Esophagus mucosa (tissue), 1 donor: ENCODE results near the gene DDX10. TPM values are rescaled to one million over a fixed set of nuclear protein-coding genes. Genes with fewer than 3 reads are reported as not detected.
"Not testable (repeated sequence)": the region's sequence is repeated elsewhere in the genome, so short reads cannot be mapped to it uniquely, and the experiment has no call there.

Experiments
- ATAC-seq: fragments of 200-7000 bp; cut with Tn5 transposase; one replicate; pipeline ENCODE4 v1.9.1; 2020
- total RNA-seq: library from RNA; stranded (reverse); gene quantifications from one replicate; pipeline ENCODE4 v1.2.4, GENCODE V29; 2023
- donor health status: DM: yes; HTN: yes; CAD: no.

DDX10 gene
- total RNA-seq: 16.1 TPM

DNA sequence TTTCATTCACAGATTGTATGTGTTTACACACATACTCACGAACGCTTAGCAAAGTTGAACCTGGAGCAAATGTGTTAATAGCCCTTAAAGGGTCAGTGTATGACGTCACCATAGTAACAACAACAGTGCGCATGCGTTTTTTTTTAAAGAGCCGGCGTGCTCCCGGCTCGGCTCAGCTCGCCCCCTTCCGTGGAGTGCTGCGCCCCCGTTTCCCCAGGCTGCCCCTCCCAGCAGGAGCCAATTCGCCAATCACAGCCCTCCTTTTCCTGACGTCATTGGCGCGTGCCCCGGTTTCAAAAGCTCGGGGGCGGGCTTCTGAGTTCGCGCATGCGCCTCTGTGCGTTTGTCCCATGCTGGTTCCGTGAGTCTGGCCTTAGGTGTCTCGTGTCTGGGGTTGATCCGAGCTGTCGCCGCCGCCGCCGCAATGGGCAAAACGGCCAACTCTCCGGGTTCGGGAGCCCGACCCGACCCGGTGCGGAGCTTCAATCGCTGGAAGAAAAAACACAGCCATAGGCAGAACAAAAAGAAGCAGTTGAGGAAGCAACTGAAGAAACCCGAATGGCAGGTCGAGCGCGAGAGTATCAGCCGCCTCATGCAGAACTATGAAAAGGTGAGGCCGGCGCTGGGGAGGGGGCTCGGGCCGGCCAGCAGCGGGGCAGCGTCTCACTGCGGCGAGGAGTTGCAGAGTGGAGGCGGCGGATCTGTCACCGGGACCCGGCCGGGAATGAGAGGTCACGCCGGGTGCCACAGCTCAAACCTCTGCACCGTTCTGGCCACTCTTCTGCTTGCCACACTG is at the start of gene DDX10:
TSS of gene DDX10 (plus strand) at position 340 of the 796 bp plus-strand sequence. CDS start at position 425, 85 bp downstream.
- ATAC-seq: peak; percentile 99

DNA sequence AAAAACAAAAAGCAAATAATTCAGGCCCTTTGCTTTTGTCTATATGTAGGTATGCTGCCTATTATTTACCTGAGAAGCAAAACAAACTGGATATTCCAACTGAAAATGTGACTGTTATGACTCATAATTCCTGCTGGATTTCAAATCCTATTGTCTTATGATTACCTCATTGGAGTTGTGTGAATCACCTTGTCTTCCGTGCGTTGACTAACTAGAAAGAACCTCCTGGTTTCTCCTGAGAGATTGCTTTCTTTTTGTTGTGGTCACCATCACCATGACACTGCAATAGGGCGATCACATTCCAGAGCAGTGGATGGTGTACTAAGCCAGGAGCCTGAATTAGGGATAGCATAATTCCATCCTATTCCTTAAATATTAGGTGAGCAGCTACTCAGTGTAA is 48.3 kb upstream of the DDX10 start:
- peak; percentile 95 for ATAC-seq

DNA sequence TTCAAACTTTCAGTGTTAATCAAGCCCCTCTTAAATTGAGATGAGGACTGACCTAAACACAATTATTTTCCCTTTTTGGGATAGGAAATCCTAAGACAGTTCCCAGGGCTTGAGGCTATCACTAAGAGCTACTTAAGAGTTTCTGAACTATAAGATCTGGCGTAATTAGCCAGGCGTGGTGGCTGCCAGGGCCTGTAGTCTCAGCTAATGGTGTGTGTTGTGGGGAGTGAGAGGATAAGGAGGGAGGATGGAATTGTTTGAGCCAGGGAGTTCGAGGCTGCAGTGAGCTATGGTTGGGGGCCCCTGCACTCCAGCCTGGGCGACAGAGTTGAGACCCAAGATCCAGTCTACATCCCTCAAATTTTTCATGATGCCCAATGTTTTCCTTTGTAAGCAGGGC is 47.8 kb upstream of the DDX10 start:
- ATAC-seq: no peak

DNA sequence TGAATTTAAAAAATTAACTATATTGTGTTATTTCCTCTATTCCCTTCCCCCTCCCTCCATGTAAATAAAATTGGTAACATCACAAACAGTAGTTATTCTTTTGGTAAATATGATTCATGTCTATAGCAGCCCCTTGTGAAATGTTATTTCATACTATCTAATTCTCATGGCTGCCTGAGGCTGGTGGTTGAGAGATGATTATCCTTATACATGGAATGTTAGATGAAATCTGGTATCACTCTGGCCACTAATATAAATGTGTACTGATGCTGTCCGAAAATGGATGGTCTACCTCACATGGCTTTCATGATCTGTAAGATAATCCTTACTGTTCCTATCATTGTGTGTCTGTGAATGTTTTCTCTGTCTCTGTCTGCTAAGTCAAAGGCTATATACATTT is 46.3 kb upstream of the DDX10 start:
- ATAC-seq: no peak

DNA sequence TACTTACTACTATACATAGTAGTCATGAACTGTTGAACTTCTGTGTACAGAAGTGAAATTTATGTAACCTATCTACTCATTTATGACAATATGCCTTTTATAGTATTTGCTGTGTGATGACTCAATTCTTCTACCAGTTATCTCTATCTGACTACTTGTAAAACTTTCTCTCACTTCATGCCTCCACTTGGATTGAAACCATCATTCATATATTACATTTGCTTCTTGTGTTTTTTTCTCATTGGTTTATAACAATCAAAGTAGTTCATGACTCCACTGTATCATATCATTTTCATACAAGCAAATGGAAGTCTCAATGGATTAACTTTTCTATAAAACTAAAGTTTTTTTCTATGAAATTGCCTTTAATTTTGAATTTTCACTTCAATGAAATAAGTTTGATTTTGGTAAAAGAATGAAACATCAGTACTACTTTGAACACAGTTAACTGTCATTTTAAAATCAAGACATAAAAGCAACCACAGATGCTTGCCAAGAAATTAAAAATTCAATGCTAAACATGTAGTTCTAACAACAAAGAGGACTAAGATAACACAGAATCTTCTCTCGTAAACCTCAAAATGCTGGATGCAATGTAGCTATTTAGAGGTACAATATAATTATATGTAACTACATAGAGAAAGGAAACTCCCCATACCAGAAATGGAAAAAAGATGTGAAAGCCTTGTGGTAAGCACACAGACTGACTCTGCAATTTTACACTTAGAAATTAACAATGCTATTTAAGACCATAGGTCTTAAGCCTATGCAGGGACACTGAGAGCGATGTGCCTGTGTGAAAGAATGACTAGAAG is 43.7 kb upstream of the DDX10 start:
- no peak for ATAC-seq

DNA sequence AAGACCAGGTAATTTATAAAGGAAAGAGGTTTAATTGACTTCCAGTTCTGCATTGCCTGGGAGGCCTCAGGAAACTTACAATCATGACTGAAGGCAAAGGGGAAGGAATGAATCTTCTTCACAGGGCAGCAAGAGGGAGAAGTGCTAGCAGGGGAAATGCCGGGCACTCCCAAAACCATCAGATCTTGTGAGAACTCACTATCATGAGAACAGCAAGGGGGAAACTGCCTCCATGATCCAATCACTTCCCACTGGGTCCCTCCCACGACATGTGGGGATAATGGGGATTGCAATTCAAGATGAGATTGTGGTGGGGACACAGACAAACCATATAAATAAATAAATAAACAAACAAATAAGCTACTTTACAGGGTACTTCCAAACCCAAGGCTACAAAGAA is 42.5 kb upstream of the DDX10 start:
- no peak for ATAC-seq

DNA sequence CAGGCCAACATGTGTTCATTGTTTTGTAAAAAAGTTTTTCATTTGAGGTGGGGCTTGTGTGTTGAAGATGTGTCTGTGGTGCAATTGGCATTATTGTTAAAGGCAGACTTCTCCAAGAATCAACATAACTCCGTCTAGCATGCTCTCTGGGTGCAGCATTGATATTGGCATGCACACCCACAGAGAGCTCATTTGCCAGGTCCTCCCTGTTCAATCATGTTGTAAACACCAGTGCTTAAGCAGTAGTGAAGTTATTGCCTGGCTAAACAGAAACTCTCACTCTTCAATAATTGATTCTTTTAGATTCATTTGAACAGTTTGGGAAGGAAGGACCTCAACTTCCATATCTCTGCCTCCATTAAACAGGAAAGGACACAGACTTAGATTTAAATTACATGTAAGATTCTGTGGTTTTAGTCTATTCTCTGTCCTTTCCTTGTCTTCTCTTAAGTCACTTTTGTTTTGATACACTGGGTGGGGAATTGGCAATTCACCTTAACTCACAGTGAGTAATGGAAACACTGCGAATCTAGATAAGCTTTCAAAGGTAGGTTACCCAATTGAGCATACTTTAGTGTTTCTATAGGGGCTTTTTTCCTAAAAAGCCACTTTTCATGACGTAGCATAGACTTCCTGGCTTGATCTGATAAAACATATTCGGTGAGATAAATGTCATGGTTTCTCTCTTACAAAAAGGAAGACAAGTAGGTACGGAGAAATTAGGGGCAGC is 40.5 kb upstream of the DDX10 start:
- ATAC-seq: peak; percentile 56

DNA sequence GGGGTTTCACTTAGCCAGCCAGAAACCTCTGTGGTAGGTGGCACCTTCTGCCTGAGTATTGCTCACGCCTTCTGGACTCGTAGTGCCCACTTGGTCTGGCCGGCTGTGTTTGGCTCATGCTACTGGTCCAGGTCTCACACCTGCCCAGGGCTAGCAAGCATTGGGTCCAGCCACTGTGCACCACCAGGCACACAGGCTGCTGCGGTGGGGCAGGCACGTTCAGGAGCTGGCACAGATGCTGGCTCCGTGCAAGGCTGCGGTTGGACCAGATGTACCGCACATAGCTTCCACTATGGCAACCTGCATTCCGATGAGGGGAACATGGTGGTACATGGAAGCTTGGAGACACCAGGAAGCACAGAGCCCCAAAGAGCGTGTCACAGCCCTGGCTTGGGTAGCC is 36.5 kb upstream of the DDX10 start:
- ATAC-seq: no peak

DNA sequence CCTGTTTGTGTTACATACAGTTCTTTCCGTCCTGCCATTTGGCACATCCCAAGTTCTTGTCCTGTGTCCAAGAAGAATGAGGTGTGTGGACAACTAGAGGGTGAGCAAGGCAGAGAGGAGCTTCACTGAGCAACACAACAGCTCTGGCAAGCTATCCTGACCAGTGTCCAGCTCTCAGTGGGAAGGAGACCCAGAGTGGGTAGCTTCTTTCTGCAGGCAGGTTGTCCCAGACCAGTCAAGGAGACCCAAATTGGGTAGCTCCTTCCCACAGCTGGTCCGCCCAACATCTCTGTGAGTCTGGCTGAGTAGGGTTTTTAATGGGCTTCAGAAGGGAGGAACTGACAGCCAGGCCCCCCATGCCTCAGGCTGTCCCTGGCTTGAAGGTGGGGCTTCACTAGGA is 36.1 kb upstream of the DDX10 start:
- no peak for ATAC-seq

DNA sequence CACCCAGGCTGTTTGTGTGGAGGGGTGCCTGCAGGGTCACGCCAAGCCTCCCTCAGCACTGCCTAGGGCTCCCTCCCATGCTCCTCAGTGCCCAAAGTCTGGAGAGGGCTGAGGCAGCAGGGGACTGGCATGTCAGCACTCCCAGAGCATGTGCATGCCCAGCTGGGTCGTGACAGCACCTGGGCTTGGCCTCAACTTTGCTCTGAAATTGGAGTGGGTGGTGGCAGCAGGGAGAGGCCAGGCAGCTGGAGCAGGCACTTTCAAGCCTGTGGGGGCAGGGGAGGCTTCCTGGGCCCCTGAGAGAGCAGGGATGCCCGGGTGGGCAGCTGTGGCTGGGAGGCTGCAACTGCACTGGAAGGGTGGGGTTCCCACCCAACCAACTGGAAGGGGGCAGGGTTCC is 35.6 kb upstream of the DDX10 start:
- peak; percentile 37 for ATAC-seq

DNA sequence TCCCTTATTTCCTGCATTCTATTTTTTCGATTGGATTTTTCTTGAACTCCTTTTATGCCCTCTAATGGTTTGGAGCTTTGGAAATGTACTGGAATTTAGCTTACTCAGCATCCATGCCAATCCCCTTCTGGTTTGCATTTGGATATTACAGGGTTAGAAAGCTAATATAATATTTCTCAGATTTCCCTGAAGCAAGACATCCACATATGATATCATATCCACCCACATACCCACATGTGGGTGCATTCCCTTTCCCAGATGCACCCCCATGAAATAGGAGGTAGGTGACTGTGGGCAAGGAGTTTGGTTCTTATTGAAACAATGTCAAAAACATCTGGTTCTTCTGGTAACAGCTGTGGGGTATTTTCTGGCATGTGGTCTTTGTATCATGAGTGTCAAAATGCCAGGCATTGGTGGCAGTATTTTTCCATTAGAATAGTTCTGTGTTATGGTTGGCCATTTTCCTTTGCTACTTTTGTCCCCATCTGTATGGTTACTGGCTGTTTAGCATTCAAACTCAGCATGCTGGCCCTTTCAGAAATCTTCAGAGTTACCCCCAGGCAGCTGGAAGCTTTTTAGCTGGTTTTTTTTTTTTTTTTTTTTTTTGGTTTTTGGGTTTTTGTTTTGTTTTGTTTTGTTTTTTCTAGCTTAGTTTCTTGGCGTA is 32.7 kb upstream of the DDX10 start:
- no peak for ATAC-seq

DNA sequence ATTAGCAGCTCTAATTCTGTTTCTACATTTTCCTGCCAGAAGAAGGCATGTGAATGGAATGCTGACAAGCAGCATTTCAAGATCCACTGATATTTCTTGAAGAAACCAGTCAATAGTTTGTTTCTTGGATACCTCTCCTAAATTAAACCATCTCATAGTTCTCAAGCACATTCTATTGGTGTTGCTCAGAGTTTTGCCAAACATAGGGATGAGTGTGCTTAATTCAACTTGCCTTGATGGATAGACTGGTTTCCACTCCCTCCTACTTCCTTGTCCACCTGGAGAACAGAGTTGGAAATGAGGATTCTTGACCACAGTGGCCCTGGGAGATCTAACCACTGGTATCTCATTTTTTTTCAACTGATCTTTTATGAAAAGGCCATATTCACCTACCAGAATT is 29.8 kb upstream of the DDX10 start:
- ATAC-seq: peak; percentile 50

DNA sequence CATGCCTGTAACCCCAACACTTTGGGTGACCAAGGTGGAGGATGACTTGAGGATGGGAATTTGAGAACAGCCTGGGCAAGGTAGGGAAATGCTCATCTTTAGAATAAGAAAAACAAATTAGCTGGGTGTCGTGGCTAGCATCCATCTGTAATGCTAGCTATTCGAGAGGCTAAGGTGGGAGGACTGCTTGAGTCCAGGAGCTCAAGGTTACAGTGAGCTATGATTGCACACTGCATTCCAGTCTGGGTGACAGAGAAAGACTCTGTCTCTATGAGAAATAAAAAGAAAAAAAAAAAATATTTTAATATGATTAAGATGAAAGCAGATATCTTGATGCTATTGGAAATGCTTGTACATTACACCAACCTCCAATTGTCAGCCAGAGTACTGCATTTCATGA is 28.6 kb upstream of the DDX10 start:
- ATAC-seq: no peak

DNA sequence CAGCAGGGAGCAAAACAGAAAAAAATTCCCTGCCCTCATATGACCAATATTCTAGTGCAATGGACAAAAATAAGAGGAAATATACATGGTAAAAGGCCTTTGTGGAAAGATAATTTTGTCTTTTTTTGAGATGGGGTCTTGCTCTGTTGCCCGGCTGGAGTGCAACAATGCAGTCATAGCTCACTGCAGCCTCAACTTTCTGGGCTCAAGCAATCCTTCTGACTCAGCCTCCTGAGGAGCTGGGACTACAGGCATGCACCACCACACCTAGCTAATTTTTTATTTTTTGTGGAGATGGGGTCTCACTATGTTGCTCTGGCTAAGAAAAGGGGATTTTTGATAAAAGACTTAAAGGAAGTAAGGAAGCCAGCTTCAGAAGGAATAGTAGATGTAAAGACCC is 25.7 kb upstream of the DDX10 start:
- ATAC-seq: no peak

DNA sequence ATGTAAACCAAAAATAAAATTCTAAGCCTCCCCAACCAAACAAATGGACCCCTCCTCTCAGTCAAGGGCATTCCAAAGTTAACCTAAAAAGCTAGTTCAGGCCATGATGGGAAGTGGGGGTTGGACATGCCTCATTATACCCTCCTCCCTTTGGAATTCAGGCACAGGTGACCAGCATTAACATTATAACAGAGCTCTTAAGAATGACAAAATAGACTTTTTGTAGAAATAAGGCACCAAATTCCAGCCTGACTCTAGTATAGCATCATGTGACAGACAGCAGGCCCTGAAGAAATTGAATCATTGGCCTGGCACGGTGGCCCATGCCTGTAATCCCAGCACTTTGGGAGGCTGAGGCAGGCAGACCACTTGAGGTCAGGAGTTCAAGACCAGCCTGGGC is 23.1 kb upstream of the DDX10 start:
- ATAC-seq: not testable (repeated sequence)

DNA sequence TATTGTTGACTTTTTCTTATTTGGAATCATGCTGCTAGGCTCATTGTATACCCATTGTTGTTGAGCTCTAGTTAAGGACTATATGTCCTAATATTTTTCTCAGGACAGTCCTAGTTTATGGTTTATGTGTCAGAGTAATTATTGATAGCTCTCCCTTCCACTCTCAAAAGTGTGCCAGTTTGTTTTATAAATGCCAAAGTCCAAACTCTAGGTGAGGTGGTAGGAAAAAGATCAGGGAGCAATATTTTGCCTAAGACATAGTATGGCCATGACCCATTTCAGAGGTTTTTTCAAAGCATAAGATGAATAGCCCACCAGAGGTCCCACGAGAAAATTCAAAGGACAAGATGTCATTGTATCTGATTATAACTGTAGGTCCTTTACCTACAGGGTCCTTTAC is 20.9 kb upstream of the DDX10 start:
- no peak for ATAC-seq

DNA sequence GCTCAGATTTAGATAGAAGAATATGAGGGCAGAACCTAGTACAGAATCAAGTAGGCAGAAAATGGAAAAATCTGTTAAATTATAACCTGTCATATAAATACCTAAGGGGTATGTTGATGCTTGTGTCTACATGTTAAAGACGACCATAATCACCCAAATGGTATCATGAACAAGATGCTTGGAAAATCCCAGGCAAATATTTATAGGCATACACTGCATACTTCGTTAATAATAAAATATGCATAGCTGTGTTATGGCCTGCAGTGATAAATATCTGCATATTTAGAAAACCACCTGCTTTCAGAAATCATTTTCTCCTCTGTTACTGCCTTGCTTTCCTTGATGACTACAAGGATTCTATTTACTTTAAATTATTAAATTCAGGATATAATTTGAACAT is 18.9 kb upstream of the DDX10 start:
- no peak for ATAC-seq

DNA sequence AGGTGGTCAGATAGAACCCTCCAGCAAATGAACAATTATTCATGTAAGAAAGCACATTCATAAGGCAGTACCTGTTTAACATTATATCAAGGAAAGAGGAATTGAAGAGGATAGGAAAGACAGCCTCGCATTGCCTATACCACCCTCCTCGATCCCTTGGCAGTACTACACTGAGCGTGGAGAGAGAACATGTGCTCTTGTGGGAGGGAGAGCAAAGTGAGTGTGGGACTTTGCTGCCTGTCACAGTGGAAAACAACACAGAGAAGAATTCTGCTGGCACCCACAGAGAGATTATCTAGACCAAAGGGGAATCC is 17.5 kb upstream of the DDX10 start:
- no peak for ATAC-seq

DNA sequence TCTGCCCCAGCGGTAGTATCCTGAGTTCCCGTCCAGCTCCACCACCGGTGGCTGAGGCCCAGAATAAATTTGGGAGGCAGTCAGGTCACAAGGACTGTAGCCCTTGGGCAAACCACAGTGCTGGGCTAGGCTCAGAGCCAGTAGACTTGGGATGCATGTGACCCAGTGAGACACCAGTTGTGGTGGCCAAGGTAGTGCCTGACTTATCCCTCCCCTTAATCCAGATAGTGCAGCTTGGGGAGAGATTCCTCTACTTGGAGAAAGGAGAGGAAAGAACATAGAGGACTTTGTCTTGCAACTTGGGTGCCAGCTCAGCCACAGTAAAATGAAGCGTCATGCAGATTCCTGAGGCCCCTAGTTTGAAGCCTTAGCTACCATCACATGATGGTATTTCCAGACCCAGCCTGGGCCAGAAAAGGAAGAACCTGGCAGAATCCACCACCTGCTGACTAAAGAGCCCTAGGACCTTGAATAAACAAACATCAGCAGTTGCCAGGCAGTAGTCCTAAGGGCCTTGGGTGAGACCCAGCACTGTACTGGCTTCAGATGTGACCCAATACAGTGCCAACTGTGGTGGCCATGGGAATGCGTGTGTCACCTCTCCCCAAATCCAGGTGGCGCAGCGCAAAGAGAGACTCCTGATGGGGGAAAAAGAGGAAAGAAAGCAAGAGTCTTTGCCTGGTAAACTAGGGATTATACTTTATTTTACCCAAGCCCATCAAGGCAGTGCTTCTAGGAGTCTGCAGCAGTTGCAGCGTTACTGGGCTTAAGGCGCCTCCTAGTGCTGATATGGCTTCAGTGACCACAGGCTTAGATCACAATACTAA is 17.0 kb upstream of the DDX10 start:
- peak; percentile 96 for ATAC-seq

DNA sequence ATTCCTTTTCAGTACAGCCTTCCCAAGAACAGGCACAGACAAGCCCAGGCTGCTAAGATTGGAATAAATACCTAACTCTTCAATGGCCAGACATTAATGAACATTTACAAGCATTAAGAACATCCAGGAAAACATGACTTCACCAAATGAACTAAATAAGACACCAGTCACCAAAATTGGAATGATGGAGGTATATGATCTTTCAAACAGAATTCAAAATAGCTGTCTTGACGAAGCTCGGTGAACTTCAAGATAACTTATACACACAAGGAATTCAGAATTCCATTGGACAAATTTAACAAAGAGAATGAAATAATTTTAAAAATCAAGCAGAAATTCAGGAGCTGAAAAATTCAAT is 16.4 kb upstream of the DDX10 start:
- ATAC-seq: no peak

DNA sequence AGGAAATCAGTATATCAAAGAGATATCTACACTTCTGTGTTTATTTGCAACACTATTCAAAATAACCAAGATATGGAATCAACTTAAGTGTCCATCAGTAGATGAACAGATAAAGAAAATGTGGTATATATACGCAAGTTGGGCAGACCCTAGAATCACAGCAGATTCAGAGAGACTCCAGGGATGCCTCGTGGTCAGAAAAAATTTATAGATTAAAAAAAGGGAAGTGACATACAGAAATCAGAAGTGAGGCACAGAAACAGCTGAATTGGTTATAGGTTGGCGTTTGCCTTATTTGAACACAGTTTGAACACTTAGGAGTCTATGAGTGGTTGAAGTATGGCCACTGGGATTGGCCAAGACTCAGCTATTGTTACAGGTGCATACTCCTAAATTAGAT is 10.8 kb upstream of the DDX10 start:
- not testable (repeated sequence) for ATAC-seq

DNA sequence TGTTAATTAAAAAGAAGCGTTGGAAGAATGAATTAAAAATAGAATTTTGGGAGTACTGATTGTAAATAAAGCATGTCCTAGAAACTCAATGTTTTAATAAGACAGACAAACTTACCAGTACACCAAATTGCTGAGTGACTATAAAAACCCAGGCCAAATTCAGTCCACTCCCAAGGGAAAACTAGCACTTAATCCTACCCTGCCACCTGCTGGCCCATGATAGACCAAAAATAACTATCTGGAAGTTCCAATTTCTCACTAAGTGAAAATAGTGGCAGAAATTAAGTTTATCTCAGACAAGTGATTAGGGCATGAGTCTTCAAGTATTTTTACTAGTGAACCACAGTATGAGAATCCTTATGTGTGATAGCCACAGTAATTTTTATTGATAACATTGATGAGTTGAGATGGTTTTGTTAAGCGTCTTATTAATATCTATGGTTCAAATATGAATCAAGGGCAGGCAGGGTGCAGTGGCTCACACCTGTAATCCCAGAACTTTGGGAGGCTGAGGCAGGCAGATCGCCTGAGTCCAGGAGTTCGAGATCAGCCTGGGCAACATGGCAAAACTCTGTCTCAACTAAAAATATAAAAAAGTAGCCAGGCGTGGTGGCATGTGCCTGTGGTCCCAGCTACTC is 9.8 kb upstream of the DDX10 start:
- peak; percentile 55 for ATAC-seq
